GM21526 (cell line): ENCODE results near the gene PAPPA.

Experiments used
- ATAC-seq: cut with Tn5 transposase; IDR thresholded peaks from one replicate; pipeline ENCODE4 v1.9.1; 2021; ENCODE audit warnings: moderate library complexity; ENCODE audit not compliant: unreplicated experiment, low FRiP score

Gene PAPPA

DNA sequence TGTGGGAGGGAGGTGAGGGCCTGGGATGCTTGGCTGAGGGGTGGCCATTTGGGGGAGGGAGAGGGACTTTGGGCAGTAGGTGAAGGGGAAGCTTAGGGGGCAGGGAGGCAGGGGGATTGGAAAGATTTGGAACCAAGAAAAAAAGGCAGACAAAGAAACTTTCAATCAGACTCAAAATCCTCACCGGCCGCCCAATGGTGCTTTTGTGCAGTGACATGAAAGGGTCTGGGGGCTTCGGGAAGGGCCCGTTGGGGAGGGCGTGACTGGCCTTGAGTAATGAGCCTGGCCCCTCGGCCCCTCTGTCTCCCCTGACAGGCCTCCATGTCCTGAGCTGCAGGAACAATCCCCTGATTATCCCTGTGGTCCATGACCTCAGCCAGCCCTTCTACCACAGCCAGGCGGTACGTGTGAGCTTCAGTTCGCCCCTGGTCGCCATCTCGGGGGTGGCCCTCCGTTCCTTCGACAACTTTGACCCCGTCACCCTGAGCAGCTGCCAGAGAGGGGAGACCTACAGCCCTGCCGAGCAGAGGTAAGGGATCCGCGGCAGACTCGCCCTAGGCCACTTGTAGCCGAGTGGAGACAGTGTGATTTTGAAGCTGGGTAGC is 181.1 kb downstream of the PAPPA start:
- ATAC-seq = no peak

DNA sequence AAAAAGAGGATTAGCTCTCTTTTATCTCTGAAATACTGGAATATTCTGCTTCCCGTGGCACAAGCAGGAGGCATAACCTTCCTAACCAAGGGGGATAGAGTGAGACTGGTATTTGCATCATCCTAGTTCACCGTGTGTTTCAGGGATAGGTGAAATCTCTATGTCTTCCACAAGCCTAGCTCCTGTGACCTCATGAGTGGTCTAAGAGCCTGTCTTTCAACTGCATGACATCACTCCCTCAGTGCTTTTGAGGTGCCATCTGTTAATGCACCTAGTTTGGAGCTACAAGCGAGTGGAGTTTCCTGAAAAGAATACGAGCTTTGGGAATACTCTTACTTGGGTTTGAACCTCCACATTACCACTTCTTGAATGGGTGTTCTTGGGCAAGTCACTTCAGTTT is 181.8 kb downstream of the PAPPA start:
- no peak for ATAC-seq

DNA sequence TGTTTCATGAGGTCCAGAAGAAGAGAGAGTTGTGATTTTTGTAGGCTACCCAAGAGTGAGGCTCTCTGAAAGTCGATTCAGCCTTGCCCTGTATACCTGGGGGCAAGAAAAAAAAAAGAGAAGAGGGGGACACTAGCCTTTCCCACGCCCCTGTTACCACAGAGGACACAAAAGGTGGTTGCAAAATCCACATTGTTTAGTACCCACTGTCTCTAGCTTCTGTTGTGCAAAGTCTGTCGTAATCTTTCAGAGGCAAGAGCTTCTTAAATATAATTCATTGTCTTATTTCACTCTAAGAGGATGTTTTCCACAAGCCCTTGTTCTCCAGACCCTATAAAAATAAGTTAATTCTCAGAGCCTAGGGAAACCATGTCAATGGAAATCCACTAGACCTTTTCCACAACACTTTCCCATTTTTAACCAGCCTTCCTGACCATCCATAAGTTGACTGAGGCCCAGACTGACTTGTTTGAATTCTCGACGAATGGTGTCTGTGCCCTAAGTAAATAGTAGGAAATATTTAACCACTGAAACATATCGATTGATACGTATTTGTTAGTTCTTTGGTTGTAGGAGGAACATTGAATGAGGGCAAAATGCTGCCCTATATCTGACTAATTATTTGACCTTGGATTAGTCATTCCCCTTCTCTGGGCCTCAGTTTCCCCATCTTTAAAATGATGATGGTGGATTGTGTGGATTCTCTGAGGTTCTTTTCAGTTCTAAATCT is 182.7 kb downstream of the PAPPA start:
- ATAC-seq = no peak

DNA sequence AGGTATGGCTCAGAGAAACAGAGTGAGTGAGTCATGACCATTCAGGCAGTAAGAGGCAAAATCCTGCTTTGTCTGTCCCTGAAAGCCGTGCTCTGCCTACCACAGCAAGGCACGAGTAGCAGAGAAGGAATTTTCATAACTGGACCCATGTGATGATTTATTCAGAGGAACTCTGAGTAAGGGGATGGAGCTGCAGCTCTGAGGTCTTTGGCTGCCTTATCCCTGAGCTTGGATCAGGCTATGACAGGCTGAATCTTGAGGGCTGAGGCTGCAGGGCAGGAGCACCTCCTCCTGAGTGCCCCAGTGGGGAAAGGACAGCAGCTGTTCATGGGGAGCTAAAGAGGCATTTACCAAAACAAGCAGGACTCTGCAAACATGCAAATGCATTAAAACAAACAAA is 183.4 kb downstream of the PAPPA start:
- no peak for ATAC-seq

DNA sequence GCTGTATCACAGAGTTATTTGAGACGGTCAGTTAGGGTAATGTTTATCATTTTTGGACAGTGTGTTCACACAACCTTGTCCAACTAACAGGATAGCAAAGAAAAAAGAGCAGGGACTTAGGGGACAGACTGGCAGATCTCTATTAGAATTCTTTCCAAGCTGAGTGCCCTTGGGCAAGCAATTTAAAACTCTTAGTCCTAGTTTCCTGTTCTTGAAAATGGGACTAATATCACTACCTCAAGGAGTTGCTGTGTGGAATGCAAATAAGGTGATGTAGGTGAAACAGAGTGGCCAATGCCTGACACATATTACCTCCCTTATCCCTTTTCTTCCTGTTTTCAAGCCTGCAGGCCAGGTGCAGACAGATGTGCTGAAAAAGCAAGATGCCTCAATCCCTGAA is 186.7 kb downstream of the PAPPA start:
- no peak for ATAC-seq

DNA sequence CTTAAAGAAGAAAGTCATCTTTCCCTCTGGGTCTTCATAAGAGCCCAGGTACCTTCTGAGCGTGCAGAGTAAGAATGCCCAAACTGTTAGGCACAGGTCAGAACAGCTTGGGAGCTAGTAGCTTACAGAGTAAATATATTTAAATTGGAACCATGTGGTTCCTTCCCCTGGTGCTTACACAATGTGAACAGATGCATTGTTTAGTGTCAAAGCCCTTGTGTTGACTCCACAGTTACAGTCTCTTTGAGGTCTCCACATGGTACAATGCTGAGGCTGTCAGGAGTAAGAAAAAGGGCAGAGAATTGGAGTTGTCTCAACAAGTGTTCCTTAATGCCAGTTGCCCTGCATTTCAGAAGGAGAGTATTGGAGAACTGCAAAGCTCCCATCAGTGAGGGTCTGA is 188.5 kb downstream of the PAPPA start:
- ATAC-seq = no peak

DNA sequence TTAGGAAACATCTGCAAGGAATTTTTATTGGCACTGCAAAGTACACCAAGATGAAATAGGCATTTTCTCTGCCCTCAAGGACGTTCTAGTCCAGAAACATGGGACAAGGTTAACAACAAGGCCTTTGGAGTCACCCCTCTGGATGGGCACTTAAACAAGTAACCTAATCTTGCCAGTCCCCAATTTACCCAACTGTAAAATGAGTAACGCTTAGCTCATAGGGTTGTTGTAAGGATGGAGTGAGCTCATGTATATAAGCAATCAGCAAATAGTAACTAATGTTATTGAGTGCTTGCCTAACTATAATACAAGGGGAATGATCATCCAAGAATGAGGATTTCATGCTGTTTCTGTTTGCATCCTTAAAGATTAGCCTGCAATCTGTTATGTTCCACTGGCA is 189.3 kb downstream of the PAPPA start:
- ATAC-seq = no peak

DNA sequence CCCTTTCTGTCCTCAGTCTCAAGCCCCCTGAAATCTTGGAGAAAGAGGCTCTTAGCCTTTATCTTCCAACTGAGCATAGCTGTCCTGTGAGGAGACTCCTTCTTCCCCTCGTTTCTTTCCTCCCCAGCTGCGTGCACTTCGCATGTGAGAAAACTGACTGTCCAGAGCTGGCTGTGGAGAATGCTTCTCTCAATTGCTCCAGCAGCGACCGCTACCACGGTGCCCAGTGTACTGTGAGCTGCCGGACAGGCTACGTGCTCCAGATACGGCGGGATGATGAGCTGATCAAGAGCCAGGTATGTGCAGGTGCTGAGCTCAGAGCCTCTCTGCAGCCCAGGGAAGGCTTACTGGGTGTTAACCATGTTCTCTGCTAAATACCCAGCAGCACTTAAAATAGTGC is 190.8 kb downstream of the PAPPA start:
- no peak for ATAC-seq

DNA sequence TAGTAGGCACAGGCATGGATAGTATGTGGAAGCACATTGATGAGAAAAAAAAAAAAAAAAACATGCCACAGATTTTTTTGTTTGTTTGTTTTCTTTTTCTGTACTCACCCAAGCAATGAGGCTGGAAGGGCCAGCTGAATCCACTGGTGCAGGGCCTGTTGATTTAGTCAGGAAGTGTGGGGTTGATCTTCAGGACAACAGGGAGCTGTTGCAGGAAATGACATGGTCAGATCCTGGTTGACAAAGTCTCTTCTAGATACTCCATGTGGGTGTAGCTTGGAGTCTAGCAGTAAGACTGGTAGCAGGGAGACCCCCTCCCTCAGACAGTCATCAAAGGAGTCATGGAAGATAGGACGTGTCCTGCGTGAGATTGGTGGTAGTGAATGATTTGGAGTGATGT is 191.8 kb downstream of the PAPPA start:
- no peak for ATAC-seq

DNA sequence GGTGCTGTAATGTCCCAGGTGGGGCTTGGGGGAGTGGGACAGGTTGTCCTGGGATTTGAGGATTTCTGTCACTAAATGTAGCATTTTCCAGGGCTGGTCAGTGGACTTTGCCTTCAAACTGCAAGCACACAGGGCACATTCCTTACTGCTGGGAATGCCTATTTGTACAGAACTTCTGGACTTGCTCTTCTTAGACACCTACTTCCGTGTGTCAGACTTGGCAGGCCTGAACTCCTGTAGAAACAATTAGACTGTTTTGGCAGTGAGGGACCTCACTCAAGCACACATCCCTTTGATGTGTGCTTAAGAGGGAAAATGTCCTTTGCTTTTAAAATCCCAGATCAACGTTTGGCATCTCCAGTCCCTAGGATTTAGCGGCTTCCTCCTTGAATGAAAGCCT is 192.2 kb downstream of the PAPPA start:
- ATAC-seq = no peak

DNA sequence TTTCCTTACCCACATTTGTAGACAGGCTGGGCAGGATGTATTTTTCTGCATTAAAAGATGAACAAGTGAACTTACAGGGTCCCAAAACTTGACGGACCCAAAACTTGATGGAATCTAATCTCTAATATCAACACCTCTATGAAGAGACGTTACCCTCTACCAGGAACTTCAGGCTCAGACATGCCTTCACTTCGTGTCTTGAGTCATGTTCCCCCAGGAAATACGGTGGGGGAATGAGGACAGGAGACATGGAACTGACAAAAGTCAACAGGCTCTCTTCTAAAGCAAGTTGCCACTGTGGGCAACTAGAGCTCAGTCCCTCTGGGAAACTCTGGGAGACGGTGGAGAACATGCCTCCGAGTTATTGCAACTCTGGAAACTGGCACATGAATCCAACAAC is 196.1 kb downstream of the PAPPA start:
- ATAC-seq = no peak

DNA sequence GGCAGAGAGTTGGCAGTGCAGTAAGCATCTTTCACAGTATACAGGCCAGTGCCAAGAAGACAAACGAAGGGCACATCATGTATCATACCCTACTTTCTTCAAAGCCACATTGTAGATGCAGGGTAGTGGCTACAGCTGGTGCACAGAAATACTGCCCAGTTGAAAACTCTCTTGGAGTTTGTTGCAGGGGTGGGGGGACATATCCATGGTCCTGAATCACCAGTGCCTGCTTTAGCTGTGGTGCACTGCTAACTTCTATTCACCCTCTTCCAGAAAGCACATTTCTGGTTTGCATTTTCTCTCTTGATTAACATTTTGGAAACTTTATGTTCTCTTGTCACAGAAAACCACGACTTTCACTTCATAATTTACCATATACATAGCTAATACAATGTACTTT is 196.6 kb downstream of the PAPPA start:
- no peak for ATAC-seq

DNA sequence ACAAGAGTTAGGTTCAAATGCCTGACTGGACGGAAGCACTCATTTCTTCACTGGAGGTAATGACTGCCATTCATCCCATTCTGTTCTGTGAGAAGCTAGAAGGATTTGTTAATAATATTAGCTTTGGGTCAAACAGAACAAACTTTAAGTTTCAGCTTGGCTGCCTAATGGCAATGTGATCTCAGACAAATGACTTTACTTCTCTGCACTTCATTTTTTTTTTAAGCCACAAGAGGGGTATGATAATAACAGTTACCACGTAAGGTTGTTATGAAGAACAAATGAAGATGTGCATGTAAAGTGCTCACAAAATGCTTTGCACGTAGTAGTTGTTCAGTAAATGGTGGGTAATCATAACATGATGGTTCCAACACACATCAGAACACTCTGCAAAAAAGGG is 199.4 kb downstream of the PAPPA start:
- no peak for ATAC-seq

DNA sequence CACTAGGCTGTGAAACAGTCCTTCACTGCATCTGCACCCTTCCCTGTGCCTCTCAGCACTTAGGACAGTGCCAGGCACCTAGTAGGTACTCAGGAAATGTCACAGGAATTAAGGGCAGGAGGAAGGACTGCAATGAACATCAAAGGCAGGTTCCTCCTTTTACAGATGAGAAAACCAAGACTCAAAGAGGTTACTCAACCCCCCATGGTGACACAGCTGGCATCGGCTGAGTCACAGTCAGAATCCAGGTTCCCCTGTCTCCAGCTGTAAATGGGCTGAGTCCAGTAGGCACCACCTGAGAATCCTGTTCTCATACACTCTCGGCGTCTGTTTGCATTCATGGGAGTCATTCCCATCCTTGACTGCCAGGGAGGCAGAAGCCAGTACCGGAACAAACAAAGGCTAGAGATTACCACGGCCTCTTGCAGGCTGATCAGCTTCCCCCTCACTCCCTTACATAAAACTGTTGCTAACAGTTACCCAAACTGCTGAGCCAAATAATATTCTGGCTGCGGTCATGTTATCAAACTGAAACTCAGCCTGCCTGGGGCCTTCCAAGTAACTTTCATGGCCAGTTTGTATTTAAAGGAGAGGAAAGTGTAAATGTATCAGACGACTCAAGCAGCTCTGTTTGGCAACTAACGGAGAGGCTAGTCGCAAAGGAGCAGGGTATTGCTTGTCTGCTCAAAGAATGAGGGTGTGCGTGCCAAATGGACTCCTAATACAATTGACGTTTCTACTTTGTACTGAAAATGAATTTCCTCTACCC is 201.7 kb downstream of the PAPPA start:
- no peak for ATAC-seq

DNA sequence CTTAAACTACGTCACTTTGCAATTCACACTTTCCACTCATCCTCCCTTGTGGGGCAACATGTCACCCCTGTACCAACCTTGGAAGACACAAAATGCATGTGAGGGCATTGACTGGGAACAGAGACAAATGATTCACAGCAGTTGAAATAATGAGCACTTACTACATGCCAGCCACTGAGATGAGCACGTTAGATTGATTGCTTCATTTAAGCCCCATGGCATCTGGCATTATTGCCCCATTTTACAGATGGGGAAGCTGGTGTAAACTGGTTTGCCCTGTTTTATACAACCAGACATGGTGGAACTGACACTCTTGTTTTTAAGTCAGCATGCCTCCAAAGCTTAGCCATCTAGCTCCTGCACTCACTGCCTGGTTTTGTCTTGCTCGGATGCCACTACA is 204.7 kb downstream of the PAPPA start:
- ATAC-seq = no peak

DNA sequence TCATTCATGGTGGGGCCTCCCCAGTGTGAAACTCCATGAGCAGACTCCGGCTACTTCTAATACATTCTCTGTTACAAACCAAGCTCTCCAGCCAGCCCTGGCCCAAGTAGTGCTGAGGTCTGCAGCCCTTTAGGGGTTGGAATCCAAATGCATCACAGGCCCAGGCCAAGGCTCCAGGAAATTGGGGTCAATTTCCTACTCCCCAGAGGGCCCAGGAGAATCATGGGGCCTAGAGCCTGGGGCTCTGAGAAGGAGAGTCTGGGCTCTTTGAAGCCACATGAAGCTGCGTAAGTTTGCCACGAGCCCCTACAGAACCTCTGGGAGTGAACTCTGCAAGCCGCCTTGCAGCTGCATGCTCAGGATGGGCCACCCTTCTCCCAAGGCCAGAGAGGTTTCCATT is 206.4 kb downstream of the PAPPA start:
- no peak for ATAC-seq

DNA sequence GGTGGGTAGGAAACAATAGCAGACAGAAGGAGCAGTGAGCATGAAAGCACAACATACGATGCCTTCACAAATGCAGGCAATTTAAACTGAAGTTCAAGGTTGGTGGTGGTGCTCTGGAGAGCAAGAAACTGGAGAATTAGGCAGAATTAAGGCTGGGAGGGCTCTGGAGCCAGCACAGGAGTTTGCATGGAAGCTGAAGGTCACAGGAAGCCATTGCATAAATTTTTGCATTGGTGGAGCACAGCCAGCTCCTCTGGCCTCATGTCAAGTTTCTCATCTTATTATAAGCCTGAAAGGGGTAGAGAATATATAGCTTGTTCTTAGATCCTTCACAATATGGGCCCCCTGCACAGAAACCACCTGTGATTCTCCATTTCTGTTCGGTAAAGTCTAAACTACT is 207.4 kb downstream of the PAPPA start:
- ATAC-seq = no peak

DNA sequence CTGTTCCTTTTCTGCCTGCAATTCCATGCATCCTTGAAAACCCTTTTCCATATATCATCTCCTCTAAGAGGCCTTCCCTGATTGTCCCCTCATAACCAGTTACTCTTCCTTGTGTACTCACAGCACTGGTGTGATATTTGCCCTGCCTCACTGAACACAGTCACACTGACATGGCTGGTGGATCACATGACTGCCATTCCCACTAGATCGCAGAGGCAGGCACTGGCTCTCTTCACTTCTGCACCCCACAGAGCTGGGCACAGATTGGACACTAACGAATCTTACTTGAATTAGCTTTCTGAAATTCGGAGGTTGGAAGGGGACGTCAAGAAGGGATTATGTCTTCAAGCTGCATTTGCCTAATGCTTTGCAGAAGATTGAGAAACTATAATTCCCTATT is 208.0 kb downstream of the PAPPA start:
- no peak for ATAC-seq

DNA sequence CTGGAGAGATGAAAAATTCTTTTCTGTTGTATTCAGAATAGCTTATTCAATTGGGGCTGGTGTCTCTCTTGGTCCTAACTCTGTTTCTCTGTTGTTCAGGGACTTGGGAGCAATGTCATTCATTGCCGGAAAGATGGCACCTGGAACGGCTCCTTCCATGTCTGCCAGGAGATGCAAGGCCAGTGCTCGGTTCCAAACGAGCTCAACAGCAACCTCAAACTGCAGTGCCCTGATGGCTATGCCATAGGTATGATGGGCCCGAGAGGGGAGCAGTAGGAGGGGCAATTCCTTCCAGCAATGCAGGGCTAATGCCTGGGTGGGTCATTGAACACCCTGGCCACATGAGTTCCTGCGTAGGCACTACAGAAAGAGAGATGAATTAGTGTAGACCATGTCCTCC is 208.9 kb downstream of the PAPPA start:
- ATAC-seq = no peak

DNA sequence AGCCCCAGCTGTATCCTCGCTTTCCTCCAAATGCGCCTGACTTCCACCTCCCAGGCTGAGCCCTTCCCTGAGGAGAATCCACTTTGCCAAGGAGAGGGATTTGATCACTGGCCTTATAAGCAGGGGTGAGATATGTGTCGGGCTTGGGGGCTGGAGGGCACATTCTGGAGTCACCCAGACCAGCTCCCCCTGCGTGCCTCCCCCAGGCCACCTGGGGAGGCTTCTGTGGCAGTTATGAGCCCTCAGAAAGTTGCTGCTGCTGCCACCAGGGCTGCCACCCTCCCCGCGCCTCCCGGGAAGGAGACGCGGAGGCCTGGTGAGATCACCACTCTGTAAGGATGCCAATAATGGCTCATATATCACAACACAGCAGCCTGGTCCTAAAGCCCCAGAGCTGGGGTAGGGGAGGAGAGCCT is 211.5 kb downstream of the PAPPA start:
- ATAC-seq = no peak

DNA sequence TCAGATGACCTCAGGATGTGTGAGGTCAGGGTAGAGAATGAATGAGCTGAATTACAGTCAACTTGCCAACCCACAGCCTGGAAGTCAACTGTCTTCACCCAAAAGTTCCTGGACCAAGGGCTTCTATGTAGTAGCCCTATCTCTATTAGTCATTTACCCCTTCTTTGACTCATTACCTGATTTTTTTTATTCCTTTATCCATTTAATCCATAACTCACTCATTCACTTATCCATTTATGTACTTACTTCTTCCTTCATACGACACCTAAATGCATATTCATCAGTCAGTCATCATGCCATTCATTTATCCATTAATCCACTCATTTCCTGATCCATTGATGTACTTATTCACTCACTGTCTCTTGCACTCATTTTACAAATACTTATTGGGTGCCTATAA is 212.7 kb downstream of the PAPPA start:
- ATAC-seq = no peak

DNA sequence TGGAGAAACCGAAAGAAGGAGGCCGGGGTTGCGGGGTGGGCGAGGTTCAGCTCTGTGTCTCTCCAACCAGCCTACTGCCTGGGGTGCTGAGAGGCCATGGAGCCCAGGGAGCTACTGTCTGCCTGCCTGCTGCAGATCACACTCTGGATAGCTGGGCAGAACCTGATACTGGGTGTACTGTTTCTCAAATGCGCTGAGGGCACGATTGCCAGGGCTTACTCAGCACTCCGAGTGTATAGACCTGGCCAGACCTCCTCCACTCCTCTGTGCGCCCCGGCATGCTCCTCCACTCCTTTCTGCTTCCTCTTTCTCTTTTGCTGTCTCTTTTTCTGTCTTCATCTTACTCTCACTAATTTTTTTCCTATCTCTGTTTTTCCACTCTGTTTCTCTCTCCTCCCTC is 215.1 kb downstream of the PAPPA start:
- no peak for ATAC-seq
